HEK293 (cell line): ENCODE data around the gene DMD.

Experiments
- CTCF ChIA-PET: fragments of 350-600 bp; formaldehyde crosslinking; extraction: SDS; loops from one replicate; lab custom pipeline; 2021; ENCODE audit warnings: antibody characterized with exemption; lab: Yijun Ruan, JAX
- POLR2A ChIA-PET: fragments of 300-600 bp; formaldehyde crosslinking; extraction: SDS; loops from one replicate; lab custom pipeline; 2020; ENCODE audit warnings: antibody characterized with exemption, inconsistent platforms; lab: Yijun Ruan, JAX
- H3K27ac ChIP-seq: fragments of 200-500 bp; sonication (Bioruptor generic); 2 replicates; pipeline ENCODE4 v1.5.1; 2014; ENCODE audit warnings: low read depth, low read length, control low read depth, inconsistent platforms; ENCODE audit errors: extremely low read depth
- H3K36me3 ChIP-seq, 2 experiments: fragments of 200-500 bp in 1 of 2; sonication (Bioruptor generic) in 1 of 2; 1 replicate in 1 of 2; 2 replicates in 1 of 2; pipeline ENCODE4 v1.5.1; 2014 to 2017; ENCODE audit warnings: inconsistent platforms in 2 of 2, low read length in 2 of 2; ENCODE audit not compliant: control insufficient read depth in 2 of 2, insufficient read depth in 1 of 2
- H3K4me1 ChIP-seq: fragments of 200-500 bp; sonication (Bioruptor generic); 2 replicates; pipeline ENCODE4 v1.5.1; 2014; ENCODE audit warnings: mild to moderate bottlenecking, low read length, inconsistent platforms; ENCODE audit not compliant: control insufficient read depth, insufficient read depth
- H3K4me3 ChIP-seq: 2 replicates; pipeline ENCODE4 v1.5.1; 2011; ENCODE audit warnings: low read depth, mild to moderate bottlenecking, control low read depth, low read length, moderate library complexity
- H3K9me3 ChIP-seq: fragments of 200-500 bp; sonication (Bioruptor generic); 2 replicates; pipeline ENCODE4 v1.5.1; 2014; ENCODE audit warnings: low read depth, low read length, inconsistent platforms; ENCODE audit not compliant: control insufficient read depth, insufficient read depth
- AEBP2 ChIP-seq: fragments of 450-650 bp; formaldehyde crosslinking; IDR thresholded peaks from 2 replicates; pipeline ENCODE4 v1.5.1; 2016; ENCODE audit warnings: missing biosample characterization, missing genetic modification characterization, borderline replicate concordance
- HOXC10 ChIP-seq: sonication (generic); formaldehyde crosslinking; IDR thresholded peaks from 2 replicates; pipeline ENCODE4 v1.8.1; 2023; ENCODE audit warnings: mild to moderate bottlenecking, missing genetic modification reagents
- IKZF3 ChIP-seq: fragments of 450-650 bp; IDR thresholded peaks from 2 replicates; pipeline ENCODE4 v1.5.0; 2018; ENCODE audit warnings: missing biosample characterization, mild to moderate bottlenecking, missing genetic modification characterization, moderate library complexity
- KLF10 ChIP-seq: fragments of 450-650 bp; IDR thresholded peaks from 2 replicates; pipeline ENCODE4 v1.5.1; 2018; ENCODE audit warnings: missing biosample characterization, mild to moderate bottlenecking, missing genetic modification characterization
- MZF1 ChIP-seq: fragments of 450-650 bp; formaldehyde crosslinking; IDR thresholded peaks from 2 replicates; pipeline ENCODE4 v1.5.1; 2017; ENCODE audit warnings: missing biosample characterization, missing genetic modification characterization, borderline replicate concordance
- PRDM1 ChIP-seq: fragments of 450-650 bp; formaldehyde crosslinking; IDR thresholded peaks from 2 replicates; pipeline ENCODE4; 2016; ENCODE audit warnings: missing biosample characterization, missing genetic modification characterization
- PRDM4 ChIP-seq: fragments of 450-650 bp; formaldehyde crosslinking; IDR thresholded peaks from 2 replicates; pipeline ENCODE4 v1.5.1; 2017; ENCODE audit warnings: missing biosample characterization, missing genetic modification characterization
- SCRT1 ChIP-seq: fragments of 450-650 bp; formaldehyde crosslinking; IDR thresholded peaks from 2 replicates; pipeline ENCODE4 v1.5.1; 2016; ENCODE audit warnings: missing biosample characterization, missing genetic modification characterization, borderline replicate concordance
- SP7 ChIP-seq: fragments of 450-650 bp; formaldehyde crosslinking; IDR thresholded peaks from 2 replicates; pipeline ENCODE4 v1.5.1; 2016; ENCODE audit warnings: missing biosample characterization, missing genetic modification characterization
- ZBTB11 ChIP-seq: fragments of 450-650 bp; formaldehyde crosslinking; conservative IDR thresholded peaks from 2 replicates; pipeline ENCODE4 v1.5.1; 2016; ENCODE audit warnings: low read depth, missing biosample characterization, missing genetic modification characterization
- ZBTB26 ChIP-seq: fragments of 450-650 bp; formaldehyde crosslinking; optimal IDR thresholded peaks from 2 replicates; pipeline ENCODE3; 2016; ENCODE audit warnings: missing biosample characterization, mild to moderate bottlenecking, missing genetic modification characterization
- ZNF140 ChIP-seq: fragments of 450-650 bp; formaldehyde crosslinking; IDR thresholded peaks from 2 replicates; pipeline ENCODE4 v1.5.1; 2016; ENCODE audit warnings: missing biosample characterization, missing genetic modification characterization
- ZNF148 ChIP-seq: fragments of 450-650 bp; formaldehyde crosslinking; IDR thresholded peaks from 2 replicates; pipeline ENCODE4 v1.5.0; 2017; ENCODE audit warnings: missing biosample characterization, missing genetic modification characterization, borderline replicate concordance
- ZNF324 ChIP-seq: fragments of 450-650 bp; formaldehyde crosslinking; IDR thresholded peaks from 2 replicates; pipeline ENCODE4 v1.5.1; 2016; ENCODE audit warnings: missing biosample characterization, missing genetic modification characterization
- ZNF561 ChIP-seq: fragments of 450-650 bp; IDR thresholded peaks from 2 replicates; pipeline ENCODE4 v1.5.1; 2018; ENCODE audit warnings: missing biosample characterization, missing genetic modification characterization, borderline replicate concordance
- ZNF645 ChIP-seq: fragments of 450-650 bp; formaldehyde crosslinking; IDR thresholded peaks from 2 replicates; pipeline ENCODE4; 2016; ENCODE audit warnings: missing biosample characterization, missing genetic modification characterization
- ZNF658 ChIP-seq: fragments of 450-650 bp; formaldehyde crosslinking; IDR thresholded peaks from 2 replicates; pipeline ENCODE4; 2016; ENCODE audit warnings: missing biosample characterization, missing genetic modification characterization
- ZNF791 ChIP-seq: fragments of 450-650 bp; formaldehyde crosslinking; IDR thresholded peaks from 2 replicates; pipeline ENCODE4 v1.5.1; 2016; ENCODE audit warnings: missing biosample characterization, missing genetic modification characterization
- ZSCAN4 ChIP-seq: fragments of 450-650 bp; formaldehyde crosslinking; IDR thresholded peaks from 2 replicates; pipeline ENCODE4 v1.5.1; 2017; ENCODE audit warnings: missing biosample characterization, missing genetic modification characterization
- ZSCAN5A ChIP-seq: fragments of 450-650 bp; formaldehyde crosslinking; IDR thresholded peaks from 2 replicates; pipeline ENCODE4 v1.5.1; 2016; ENCODE audit warnings: missing biosample characterization, missing genetic modification characterization

DMD gene

GRCh38 chrX:31136144-31136611 lies 2075.2 kb downstream of the DMD start:
- no peaks in the 10 kb centered on the region; the same call in 1 of the 2 replicates for H3K9me3 ChIP-seq
- TF ChIP-seq ZNF645 (tag by site-specific recombination) (no peak), PRDM1 (tag by site-specific recombination) (no peak), ZNF561 (no peak), ZNF791 (tag by site-specific recombination) (no peak), ZNF148 (tag by site-specific recombination) (no peak), ZNF140 (no peak), IKZF3 (tag by site-specific recombination) (no peak), SP7 (tag by site-specific recombination) (no peak), ZNF324 (no peak), KLF10 (tag by site-specific recombination) (no peak), ZSCAN4 (tag by site-specific recombination) (no peak), ZBTB11 (tag by site-specific recombination) (no peak), ZBTB26 (tag by site-specific recombination) (no peak), SCRT1 (no peak), HOXC10 (CRISPR knock-in tag) (no peak), PRDM4 (tag by site-specific recombination) (no peak), ZNF658 (tag by site-specific recombination) (no peak), ZSCAN5A (tag by site-specific recombination) (no peak), MZF1 (tag by site-specific recombination) (no peak), AEBP2 (tag by site-specific recombination) (no peak)
- no peak overlapping the region for H3K4me3 ChIP-seq
- no peaks in the 10 kb centered on the region for H3K4me1 ChIP-seq
- H3K27ac ChIP-seq, result no peak overlapping the region
- POLR2A ChIA-PET, result no interaction called here
- CTCF ChIA-PET, result no interaction called here
- H3K36me3 ChIP-seq, result peaks cover 13 to 45% of the 10 kb centered on the region in 2 experiments; a peak in 2 of 3 replicates
